ENCODE results near the gene COL5A1. TPM values are rescaled to one million over a fixed set of nuclear protein-coding genes. Genes with fewer than 3 reads are reported as not detected.

COL5A1 gene
- polyA plus RNA-seq, 1 donor (not counting 4 experiments of a cell fraction or from before 2014, with no cell fraction given) = 3.1 TPM

DNA sequence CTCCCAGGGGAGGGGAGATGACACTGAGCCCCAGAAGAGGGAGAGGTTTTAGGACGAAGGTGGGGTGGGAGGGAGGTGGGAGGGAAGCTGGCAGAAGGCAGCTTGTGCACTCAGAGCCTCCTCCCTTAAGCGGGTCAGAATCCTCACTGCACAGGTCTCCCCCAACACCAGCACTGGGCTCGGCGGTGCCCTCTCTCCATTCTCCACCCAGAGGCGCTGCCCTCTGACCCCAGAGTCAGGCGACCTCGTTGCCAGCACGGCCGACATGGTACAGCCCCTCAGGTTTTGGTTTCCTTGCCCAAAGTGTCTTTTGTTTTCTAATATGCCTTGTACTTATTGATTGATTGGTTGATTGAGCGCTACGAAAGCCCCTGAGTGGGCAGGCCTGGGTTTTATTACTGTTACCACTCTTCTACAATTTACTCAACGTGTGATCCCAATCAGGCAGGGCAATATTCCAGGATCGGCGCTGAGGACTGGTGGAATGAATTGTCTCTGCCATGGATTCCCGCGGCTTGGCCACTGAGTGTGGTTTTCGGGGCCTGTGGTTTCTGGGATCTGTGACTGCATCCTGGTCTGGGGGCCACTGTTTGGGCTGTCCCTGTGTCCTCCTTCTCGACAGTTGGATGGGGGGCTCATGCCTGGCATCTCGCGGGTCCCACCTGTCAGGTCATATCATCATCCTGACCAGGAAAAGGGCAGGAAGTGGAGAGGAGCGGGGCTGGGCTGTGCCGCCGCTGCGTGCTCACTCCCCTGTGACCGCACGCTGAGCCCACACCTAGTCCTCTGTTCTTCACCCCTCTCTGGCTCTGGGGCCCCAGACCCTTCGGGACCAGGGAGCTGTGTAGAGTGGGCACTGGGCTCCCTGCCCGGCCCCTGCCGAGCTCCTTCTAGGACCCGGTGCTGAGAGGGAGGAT, 229.4 kb downstream of the COL5A1 start:
- Histone ChIP-seq H2AFZ (ENCODE audit: control insufficient read depth, low read length) (no peak overlapping the region), H3K4me1 (ENCODE audit: control insufficient read depth, extremely low read depth, insufficient read depth, low read length) (no peaks in the 10 kb centered on the region), H3K79me2 (ENCODE audit: control insufficient read depth, insufficient read depth, low read length) (no peaks in the 10 kb centered on the region), H3K9me3 (ENCODE audit: control insufficient read depth, low read depth, low read length) (no peaks in the 10 kb centered on the region), H3K9ac (ENCODE audit: control insufficient read depth, extremely low read depth, insufficient read depth, low read length) (no peak overlapping the region), H3K4me2 (ENCODE audit: control insufficient read depth, extremely low read depth, insufficient read depth, low read depth, low read length) (no peak overlapping the region), H4K20me1 (ENCODE audit: control insufficient read depth, extremely low read depth, insufficient read depth, low read length) (no peaks in the 10 kb centered on the region), H3K36me3 (ENCODE audit: control insufficient read depth in 2 of 2, extremely low read depth in 1 of 2, insufficient read depth in 2 of 2, low read length in 2 of 2) (no peaks in the 10 kb centered on the region), H3K27me3 (ENCODE audit: control insufficient read depth, extremely low read depth, insufficient read depth, low read length) (no peaks in the 10 kb centered on the region), H3K27ac (ENCODE audit: control insufficient read depth, insufficient read depth, low read length) (no peak overlapping the region), H3K4me3 (ENCODE audit: control insufficient read depth in 2 of 3, extremely low read depth in 1 of 3, insufficient read depth in 2 of 3, low read depth in 1 of 3, low read length in 3 of 3) (no peak overlapping the region), H3K9me1 (ENCODE audit: control insufficient read depth, extremely low read depth, insufficient read depth, low read length) (no peaks in the 10 kb centered on the region)
- DNase-seq (ENCODE audit: low read depth, low spot score) (no peak), FAIRE-seq (no peak)
- TF ChIP-seq, protein P1, sequence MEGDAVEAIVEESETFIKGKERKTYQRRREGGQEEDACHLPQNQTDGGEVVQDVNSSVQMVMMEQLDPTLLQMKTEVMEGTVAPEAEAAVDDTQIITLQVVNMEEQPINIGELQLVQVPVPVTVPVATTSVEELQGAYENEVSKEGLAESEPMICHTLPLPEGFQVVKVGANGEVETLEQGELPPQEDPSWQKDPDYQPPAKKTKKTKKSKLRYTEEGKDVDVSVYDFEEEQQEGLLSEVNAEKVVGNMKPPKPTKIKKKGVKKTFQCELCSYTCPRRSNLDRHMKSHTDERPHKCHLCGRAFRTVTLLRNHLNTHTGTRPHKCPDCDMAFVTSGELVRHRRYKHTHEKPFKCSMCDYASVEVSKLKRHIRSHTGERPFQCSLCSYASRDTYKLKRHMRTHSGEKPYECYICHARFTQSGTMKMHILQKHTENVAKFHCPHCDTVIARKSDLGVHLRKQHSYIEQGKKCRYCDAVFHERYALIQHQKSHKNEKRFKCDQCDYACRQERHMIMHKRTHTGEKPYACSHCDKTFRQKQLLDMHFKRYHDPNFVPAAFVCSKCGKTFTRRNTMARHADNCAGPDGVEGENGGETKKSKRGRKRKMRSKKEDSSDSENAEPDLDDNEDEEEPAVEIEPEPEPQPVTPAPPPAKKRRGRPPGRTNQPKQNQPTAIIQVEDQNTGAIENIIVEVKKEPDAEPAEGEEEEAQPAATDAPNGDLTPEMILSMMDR (optimal IDR thresholded peaks at IDR 0.05 in 1 of 3, IDR thresholded peaks at IDR 0.05 in 1 of 3, conservative IDR thresholded peaks at IDR 0.05 in 1 of 3; ENCODE audit: extremely low read depth in 1 of 3, insufficient read depth in 2 of 3, low read length in 3 of 3) = no peak
- no peak for TF ChIP-seq EZH2 (IDR thresholded peaks at IDR 0.05; ENCODE audit: low read length)
- dilution Hi-C loops (cut with MboI; ENCODE audit: extremely low pct_ligation_motif_present, low sequenced_read_pairs) = no loop called here

DNA sequence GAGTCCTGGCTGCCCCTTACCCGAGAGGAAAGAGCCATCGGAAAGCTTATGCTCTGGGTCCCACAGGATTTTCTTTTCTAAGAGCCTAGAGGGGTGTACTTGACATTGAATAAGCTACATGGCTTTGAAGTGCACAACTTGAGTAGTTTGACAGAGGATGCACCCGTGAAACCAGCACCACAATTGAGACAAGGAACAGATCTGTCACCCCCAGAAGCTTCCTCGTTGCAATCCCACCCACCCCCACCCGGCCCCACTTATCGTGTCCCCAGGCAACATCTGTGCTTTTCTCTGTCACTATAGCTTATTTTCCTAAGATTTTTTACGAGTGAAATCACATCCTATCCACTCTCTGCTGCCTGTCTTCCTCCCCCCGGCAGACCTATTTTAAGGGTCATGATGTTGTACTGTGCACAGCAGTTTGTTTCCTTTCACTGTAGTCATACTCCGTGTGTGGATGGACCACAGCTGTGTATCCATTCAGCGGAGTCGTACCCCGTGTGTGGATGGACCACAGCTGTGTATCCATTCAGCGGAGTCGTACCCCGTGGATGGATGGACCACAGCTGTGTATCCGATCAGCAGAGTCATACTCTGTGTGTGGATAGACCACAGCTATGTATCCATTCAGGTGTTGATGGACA, 230.2 kb downstream of the COL5A1 start:
- H3K4me2 ChIP-seq (ENCODE audit: control insufficient read depth, extremely low read depth, insufficient read depth, low read depth, low read length) = no peak overlapping the region
- no peak overlapping the region for H3K27ac ChIP-seq (ENCODE audit: control insufficient read depth, insufficient read depth, low read length)
- dilution Hi-C loops (cut with MboI; ENCODE audit: extremely low pct_ligation_motif_present, low sequenced_read_pairs) = no loop called here
- H3K27me3 ChIP-seq (ENCODE audit: control insufficient read depth, extremely low read depth, insufficient read depth, low read length) = no peaks in the 10 kb centered on the region
- no peak overlapping the region for H3K4me3 ChIP-seq (ENCODE audit: control insufficient read depth in 2 of 3, extremely low read depth in 1 of 3, insufficient read depth in 2 of 3, low read depth in 1 of 3, low read length in 3 of 3)
- H3K4me1 ChIP-seq (ENCODE audit: control insufficient read depth, extremely low read depth, insufficient read depth, low read length) = no peaks in the 10 kb centered on the region
- H3K36me3 ChIP-seq (ENCODE audit: control insufficient read depth in 2 of 2, extremely low read depth in 1 of 2, insufficient read depth in 2 of 2, low read length in 2 of 2) = no peaks in the 10 kb centered on the region
- H3K9me1 ChIP-seq (ENCODE audit: control insufficient read depth, extremely low read depth, insufficient read depth, low read length) = no peaks in the 10 kb centered on the region
- no peaks in the 10 kb centered on the region for H4K20me1 ChIP-seq (ENCODE audit: control insufficient read depth, extremely low read depth, insufficient read depth, low read length)
- no peaks in the 10 kb centered on the region for H3K9me3 ChIP-seq (ENCODE audit: control insufficient read depth, low read depth, low read length)
- FAIRE-seq (no peak), DNase-seq (ENCODE audit: low read depth, low spot score) (no peak)
- no peak overlapping the region for H3K9ac ChIP-seq (ENCODE audit: control insufficient read depth, extremely low read depth, insufficient read depth, low read length)
- TF ChIP-seq EZH2 (IDR thresholded peaks at IDR 0.05; ENCODE audit: low read length) = no peak
- TF ChIP-seq, protein P1 (optimal IDR thresholded peaks at IDR 0.05 in 1 of 3, IDR thresholded peaks at IDR 0.05 in 1 of 3, conservative IDR thresholded peaks at IDR 0.05 in 1 of 3; ENCODE audit: extremely low read depth in 1 of 3, insufficient read depth in 2 of 3, low read length in 3 of 3) = no peak
- H3K79me2 ChIP-seq (ENCODE audit: control insufficient read depth, insufficient read depth, low read length) = no peaks in the 10 kb centered on the region
- no peak overlapping the region for H2AFZ ChIP-seq (ENCODE audit: control insufficient read depth, low read length)
